ENCODE data around the gene NPAS3.

NPAS3 gene

DNA sequence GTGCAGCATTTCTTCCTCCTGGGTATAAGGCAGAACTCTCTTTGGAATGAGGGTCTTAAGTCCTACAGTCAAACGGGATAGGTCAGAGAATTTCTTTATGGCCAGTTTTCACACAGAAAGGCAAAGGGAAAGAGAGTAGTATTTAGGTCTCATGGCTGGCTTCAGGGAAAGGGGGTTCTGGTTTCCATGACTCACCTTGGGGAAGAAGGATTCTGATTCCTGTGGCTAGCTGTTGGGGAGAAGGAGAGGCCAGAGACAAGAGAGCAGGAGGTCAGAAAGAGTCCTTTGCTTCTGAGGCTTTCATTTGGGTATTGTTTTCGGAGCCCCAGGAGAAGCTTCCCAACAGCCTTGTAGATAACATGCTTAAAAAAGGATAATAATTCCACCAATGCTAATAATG lies 332.5 kb downstream of the NPAS3 start:
- DNase-seq, result no peak

GRCh38 chr14:33271891-33272290 lies 333.2 kb downstream of the NPAS3 start:
- DNase-seq, result no peak

DNA sequence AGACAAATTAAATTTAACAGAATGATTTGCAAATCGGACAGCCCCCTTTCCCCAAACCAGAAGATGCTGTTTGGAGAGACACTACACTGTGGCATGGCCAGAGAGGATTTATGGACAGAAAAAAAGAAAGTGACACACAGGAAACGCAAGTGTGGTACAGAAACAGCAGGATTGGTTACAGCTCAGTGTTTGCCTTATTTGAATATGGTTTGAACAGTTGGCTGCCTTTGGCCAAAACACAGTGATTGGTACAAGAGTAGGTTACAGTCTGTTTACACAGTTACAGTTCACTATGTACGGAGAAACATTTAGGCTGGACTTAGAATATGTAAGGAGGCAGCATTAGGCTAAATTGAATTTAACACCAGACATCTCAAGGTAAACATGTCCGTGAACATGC lies 335.3 kb downstream of the NPAS3 start:
- no peak for DNase-seq

DNA sequence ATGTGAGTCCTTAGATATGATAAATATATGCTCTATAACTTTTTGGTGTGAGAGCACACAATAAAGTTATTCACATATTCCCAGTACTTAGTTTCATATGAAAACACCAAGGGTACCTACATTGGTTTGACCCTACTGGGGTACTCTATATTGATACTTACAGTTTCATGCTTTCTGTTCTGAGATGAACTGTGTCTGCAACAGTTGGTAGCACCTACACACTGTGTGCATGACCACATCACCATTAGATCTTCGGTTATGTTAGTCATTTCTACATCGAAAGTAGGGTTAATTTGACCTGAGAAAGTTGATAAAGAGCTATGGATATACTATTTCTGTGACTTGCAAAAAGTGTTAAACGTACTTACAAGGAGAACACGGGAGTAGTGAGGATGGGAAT lies 337.2 kb downstream of the NPAS3 start:
- no peak for DNase-seq

DNA sequence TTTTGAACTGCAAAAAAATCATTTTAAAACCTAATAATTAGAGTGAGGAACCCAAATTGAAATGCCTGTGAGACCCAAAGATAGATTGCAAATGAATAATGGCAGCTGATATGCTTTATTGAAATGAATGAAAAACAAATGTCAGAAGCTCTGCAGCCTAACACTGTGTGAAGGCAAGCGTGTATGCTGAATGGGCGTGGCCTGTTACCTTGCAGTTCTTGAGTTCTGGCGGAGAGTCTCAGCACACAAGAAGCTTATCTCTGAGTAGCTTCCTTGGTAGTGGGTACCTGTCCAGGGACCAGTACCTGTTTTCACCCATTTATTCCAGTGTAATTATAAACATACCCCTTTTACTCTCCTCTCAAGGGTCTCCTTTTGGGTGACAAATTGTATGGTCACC lies 341.2 kb downstream of the NPAS3 start:
- DNase-seq, result no peak

DNA sequence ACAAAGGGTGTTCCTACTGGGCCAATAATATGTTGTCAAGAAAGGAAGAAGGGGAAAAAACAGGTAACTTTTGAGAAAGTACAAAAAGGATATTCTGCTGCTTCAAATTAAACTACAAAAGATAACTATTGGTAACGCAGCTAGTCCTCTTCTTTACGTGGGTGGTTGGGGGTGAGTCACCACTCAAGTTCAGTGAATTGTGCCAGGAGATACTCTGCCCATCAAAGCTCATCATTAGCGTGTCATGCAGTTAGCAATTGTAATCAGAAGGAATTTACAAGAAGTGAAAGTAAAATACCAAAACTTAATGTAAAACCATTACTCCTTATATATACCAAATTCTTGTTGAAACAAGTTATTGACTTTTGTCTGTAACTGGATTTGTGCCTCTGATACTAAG lies 342.0 kb downstream of the NPAS3 start:
- DNase-seq, result no peak

- no peak for DNase-seq
Measured at GRCh38 chr14:33282331-33283230, 343.9 kb downstream of the NPAS3 start.

DNA sequence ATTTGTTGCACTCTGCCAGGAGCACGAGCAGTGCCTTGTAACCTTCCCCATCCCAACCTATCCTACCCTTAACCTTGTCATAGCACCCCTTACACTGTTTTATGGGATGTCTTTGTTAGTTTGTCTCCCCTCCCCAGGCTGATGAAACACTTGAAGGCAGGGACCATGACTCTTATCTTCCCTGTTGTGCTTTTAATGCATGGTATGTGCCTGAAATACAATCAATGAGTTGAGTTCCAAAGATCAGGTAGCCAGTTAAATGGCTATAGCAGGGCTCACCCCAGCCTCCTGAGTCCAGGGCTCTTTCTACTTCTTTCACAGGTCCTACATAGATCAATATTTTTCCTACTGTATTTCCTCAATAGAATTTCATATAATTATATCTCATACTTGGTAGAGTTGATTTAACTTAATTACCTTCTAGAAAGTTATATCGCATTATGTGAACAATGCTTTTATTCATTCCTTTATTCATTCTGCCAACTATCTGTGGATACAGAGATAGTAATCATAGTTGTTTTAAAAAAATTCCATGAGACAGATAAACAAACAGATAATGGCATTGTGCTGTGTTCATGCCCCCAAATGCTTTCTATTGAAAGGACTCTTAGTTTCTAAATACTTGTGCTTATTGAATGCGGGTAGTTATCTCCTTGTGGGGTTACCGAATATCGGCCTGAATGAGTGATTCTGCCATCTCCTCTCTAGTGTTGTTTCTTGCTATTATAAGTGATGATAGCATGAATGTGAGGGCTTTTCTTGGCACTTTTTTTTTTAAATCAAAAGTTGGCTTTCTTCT lies 347.4 kb downstream of the NPAS3 start:
- DNase-seq, result no peak

DNA sequence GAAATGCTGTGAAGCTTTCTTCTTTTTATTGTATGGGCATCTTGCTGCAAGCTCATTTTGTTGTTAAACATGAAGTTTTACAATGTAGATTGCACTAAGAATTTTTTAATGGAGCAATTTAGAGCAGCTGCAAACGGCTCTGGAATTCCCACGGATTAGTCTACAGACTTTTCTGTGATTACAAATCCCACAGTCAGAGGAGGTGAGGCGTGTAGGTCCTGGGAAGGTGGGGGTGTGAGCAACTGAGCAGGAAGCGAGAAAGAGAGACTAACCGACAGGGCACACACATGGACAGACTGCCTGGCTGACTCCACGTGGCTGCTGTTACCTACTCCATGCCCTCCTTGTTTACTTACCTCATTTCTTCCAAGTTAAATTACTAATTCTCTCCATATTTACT lies 348.5 kb downstream of the NPAS3 start:
- DNase-seq, result no peak

DNA sequence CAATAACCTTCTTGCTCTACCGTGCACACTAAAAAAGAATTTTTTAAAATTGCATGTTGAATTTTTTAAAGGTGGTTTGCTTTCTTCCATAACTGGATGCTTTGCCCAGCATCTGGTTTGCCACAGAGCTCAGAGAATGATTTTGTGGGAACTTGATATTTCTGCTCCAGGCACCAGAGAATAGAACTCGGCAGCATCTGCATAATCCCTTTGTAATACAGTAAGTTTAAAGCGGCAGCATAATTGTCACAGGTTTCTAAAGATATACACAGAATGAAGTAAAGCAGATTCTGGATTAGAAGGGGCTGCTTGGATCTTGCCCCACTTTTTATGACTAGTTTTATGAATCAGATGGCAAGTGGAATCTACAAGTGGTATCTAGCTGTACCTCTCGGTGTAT lies 352.0 kb downstream of the NPAS3 start:
- DNase-seq, result no peak

GRCh38 chr14:33291529-33292104 lies 352.9 kb downstream of the NPAS3 start:
- no peak for DNase-seq

DNA sequence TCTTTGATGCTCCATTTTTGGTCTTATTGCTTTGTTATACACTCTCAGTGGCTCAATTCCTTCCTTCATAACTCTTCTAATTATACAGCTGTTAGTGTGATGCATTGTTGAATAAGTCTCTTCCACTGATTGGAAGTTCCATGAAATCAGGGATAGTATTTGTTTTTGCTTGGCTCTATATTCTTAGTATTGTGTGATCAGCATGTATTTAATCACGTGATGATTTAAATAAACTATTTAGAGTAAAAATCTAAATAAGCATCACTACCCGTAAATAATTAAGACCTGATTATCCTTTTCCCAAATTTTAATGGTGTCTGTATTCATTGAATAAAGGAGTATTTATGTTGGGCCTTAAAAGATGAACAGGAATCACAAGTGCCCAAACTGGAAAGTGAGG lies 355.7 kb downstream of the NPAS3 start:
- DNase-seq, result no peak

GRCh38 chr14:33297565-33297964 lies 358.9 kb downstream of the NPAS3 start:
- DNase-seq, result no peak

DNA sequence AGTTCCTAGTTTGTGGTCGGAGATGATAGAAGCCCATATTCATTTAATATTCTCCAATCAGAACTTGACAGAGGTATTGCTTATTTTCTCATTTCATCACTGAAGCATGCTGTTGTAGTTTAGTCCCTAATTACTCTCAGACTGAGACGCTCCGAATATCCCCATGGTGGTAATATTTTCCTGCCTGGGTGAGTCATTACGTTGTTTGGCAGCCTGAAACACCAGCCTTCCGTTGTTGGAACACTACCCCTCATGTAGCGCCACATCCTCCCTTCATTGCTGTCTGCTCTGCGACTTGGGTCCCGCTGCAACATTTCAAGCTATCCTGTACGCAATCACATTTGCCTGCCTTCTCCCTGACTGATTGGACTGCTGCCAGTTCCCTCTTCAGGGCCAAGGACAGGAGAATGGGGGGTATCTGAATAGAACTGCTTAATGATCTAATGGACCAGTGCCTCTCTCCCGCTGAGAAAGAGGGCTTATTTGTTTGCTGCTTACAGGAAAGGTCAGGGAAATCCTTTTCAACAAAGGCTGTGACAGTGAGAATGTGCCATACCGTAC lies 369.1 kb downstream of the NPAS3 start:
- no peak for DNase-seq

DNA sequence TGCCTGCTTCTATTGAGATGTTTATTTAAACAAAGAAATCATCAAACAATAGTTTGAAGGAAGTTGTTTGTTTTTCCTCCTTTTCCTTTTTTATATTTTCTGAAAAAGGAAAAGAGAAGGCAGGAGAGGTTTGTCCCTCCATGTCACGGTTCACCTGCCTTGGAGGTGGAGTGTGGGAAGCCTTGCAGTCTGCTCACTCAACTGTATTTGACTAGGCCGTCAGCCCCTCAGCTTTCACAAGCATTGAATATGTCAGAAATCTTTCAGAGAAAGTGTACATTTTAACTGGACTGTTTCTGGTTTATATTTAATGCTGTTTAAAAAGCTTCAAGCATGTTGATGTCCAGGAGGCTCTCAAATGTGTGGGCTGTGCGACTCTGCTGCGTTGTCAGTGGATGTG lies 370.4 kb downstream of the NPAS3 start:
- DNase-seq, result no peak

- no peak for DNase-seq
Measured at GRCh38 chr14:33315217-33315616, 376.5 kb downstream of the NPAS3 start.

- DNase-seq, result no peak
Measured at GRCh38 chr14:33315721-33316120, 377.0 kb downstream of the NPAS3 start.

GRCh38 chr14:33317675-33318074 lies 379.0 kb downstream of the NPAS3 start:
- DNase-seq, result no peak

- DNase-seq, result no peak
Measured at GRCh38 chr14:33323979-33324378, 385.3 kb downstream of the NPAS3 start.

- no peak for DNase-seq
Measured at GRCh38 chr14:33331176-33331949, 392.7 kb downstream of the NPAS3 start.

DNA sequence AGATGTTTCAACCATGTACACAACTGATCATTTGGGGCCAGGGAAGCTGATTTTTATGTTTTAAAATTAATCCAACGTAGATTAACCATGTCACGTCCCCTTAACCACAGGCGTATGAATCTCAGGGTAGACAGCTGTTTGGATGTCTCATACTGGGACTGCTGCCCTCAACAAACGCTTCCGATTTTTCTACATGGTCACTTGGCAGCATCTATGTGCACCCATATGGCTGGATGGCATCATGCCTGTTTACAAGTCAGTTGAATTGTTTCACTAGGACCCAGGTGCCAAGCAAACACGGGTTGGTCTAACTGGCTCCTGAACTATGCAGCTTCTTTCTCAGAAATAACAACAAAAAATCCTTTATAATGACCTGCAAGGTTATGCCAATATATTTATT lies 393.8 kb downstream of the NPAS3 start:
- DNase-seq, result no peak

DNA sequence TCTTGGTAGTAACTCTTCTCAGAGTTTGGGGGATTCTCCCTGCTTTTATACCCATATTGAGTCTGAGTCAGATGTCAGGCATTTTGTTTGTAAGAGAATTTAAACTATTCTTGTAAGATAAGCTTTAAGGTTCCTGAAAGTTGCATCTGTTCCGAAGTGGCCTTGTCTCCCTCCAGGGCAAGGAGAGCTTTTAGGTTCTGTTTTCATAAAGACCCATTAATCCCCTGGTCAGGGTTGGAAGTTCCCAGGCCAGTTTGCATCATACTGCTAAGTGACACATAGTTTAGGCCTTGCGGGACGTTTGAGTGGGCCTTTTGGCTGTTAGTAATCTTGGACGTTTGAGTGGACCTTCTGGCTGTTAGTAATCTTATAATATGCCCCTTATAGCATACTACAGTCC lies 396.7 kb downstream of the NPAS3 start:
- no peak for DNase-seq
